Activated CD8-positive, alpha-beta T cell treated with anti-CD3 and anti-CD28 coated beads for 36 hours (primary cell): Measurements from ENCODE around the gene ZBTB25. TPM values are rescaled to one million over a fixed set of nuclear protein-coding genes. Genes with fewer than 3 reads are reported as not detected.
A peak's percentile ranks its signal among the peaks of the same experiment; 100 is the strongest.

ENCODE experiments used
- ATAC-seq: fragments of 200-7000 bp; cut with Tn5 transposase; one replicate; pipeline ENCODE4 v1.10.0; 2021; ENCODE audit warnings: mild to moderate bottlenecking, moderate library complexity
- CTCF ChIA-PET: fragments of 350-600 bp; sonication (Branson Sonifier 250); formaldehyde crosslinking; loops from one replicate; lab custom pipeline; 2021; ENCODE audit warnings: antibody characterized with exemption; lab: Charles Lee
- POLR2A ChIA-PET: fragments of 350-600 bp; sonication (Branson Sonifier 250); formaldehyde crosslinking; loops from one replicate; lab custom pipeline; 2021; ENCODE audit warnings: antibody characterized with exemption; lab: Charles Lee
- DNase-seq: peaks from one replicate; pipeline ENCODE4 v3.0.0-alpha.2; 2020
- H3K27ac Mint-ChIP-seq: one replicate; pipeline ENCODE4 v1.8.0; 2021; ENCODE audit warnings: mild to moderate bottlenecking, mixed read lengths
- H3K27me3 Mint-ChIP-seq: one replicate; pipeline ENCODE4 v1.8.0; 2021; ENCODE audit warnings: mixed read lengths
- H3K36me3 Mint-ChIP-seq: one replicate; pipeline ENCODE4 v1.8.0; 2021; ENCODE audit warnings: low read depth, mixed read lengths
- H3K4me1 Mint-ChIP-seq: one replicate; pipeline ENCODE4 v1.8.0; 2021; ENCODE audit warnings: low read depth, mixed read lengths
- H3K4me3 Mint-ChIP-seq: one replicate; pipeline ENCODE4 v1.8.0; 2021; ENCODE audit warnings: mild to moderate bottlenecking, moderate library complexity, mixed read lengths
- H3K9me3 Mint-ChIP-seq: one replicate; pipeline ENCODE4 v1.8.0; 2021; ENCODE audit warnings: mixed read lengths
- intact Hi-C: fragments of 100-400 bp; cut with micrococcal nuclease; formaldehyde crosslinking; loops from one replicate; pipeline ENCODE4 v1.10.0; 2022
- total RNA-seq, 2 experiments: library from RNA; stranded (reverse); gene quantifications; one replicate each; pipeline ENCODE4 v1.2.3, GENCODE V29; 2021
- TF ChIP-seq, protein P1 (sequence below): fragments of 200-600 bp; IDR thresholded peaks from one replicate; pipeline ENCODE4 v1.8.0; 2022; ENCODE audit warnings: antibody characterized with exemption, mild to moderate bottlenecking

Gene ZBTB25
- total RNA-seq, 2 experiments from 2014 or later = 58.6 to 58.8 TPM

DNA sequence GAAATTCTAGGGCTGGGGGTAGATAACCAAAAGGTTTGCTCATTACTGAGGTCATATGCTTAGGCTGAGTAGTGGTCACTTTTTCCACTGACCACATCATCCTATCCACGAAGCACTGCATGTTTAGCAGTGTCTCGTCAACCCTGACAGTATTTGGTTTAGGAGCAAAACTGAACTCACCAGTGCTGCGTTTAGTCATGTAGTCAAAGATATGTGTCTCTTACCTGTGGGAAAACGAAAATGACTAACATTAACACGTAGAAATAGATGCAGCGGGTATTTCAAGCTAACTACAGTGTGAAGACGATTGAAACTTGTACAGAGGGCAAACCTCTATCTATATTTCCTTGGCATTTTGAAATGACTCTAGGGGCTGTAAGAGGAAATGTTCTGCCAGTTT lies 80.9 kb downstream of the ZBTB25 start:
- peak overlapping the region; percentile 43 for H3K27ac Mint-ChIP-seq
- TF ChIP-seq, protein P1, sequence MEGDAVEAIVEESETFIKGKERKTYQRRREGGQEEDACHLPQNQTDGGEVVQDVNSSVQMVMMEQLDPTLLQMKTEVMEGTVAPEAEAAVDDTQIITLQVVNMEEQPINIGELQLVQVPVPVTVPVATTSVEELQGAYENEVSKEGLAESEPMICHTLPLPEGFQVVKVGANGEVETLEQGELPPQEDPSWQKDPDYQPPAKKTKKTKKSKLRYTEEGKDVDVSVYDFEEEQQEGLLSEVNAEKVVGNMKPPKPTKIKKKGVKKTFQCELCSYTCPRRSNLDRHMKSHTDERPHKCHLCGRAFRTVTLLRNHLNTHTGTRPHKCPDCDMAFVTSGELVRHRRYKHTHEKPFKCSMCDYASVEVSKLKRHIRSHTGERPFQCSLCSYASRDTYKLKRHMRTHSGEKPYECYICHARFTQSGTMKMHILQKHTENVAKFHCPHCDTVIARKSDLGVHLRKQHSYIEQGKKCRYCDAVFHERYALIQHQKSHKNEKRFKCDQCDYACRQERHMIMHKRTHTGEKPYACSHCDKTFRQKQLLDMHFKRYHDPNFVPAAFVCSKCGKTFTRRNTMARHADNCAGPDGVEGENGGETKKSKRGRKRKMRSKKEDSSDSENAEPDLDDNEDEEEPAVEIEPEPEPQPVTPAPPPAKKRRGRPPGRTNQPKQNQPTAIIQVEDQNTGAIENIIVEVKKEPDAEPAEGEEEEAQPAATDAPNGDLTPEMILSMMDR = no peak
- H3K36me3 Mint-ChIP-seq = peaks cover 66% of the 10 kb centered on the region
- ChIA-PET POLR2A (interaction anchor here (0.8 kb wide), 1 partner anchor 15 kb away, joined by 3 read pairs; no protein-coding TSS in a partner anchor), CTCF (interaction anchor here (0.7 to 5.8 kb wide), 7 partner anchors 7 to 120 kb away, joined by 3 to 36 read pairs (median 3); no protein-coding TSS in a partner anchor)
- no peaks in the 10 kb centered on the region for H3K27me3 Mint-ChIP-seq
- H3K9me3 Mint-ChIP-seq = no peaks in the 10 kb centered on the region
- H3K4me3 Mint-ChIP-seq = no peak overlapping the region
- intact Hi-C loops = no loop called here
- peaks cover 12% of the 10 kb centered on the region for H3K4me1 Mint-ChIP-seq
- DNase-seq (no peak), ATAC-seq (peak; percentile 72)

DNA sequence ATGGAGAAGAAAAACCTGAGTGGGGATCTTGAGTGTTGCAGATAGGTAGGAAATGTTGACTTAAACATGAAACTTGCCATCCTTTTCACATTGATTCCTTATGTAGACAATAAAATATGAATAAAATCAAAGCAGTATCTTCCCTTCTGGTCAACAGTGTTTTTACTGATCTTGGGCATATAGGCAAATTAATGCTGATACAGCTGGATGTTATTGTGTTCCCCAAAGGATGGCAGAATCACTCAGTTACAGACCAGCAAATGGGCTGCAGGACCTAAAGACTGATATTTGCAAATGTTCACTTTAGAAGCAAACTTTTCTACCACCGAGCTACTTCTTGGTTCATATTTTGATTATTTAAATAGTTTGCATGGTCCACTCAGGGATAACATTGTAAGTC lies 81.6 kb downstream of the ZBTB25 start:
- ChIA-PET CTCF (interaction anchor here (0.7 to 5.8 kb wide), 4 partner anchors 8 to 76 kb away, joined by 3 to 36 read pairs (median 3); no protein-coding TSS in a partner anchor), POLR2A (no interaction called here)
- Mint-ChIP-seq H3K4me1 (peaks cover 12% of the 10 kb centered on the region), H3K9me3 (no peaks in the 10 kb centered on the region), H3K27me3 (no peaks in the 10 kb centered on the region), H3K4me3 (no peak overlapping the region), H3K27ac (peak overlapping the region; percentile 43), H3K36me3 (peaks cover 66% of the 10 kb centered on the region)
- DNase-seq (no peak), ATAC-seq (no peak)
- TF ChIP-seq, protein P1 = no peak
- intact Hi-C loops = no loop called here

- peaks cover 18% of the 10 kb centered on the region for H3K4me1 Mint-ChIP-seq
- ChIA-PET CTCF (interaction anchor here (1.2 to 5.8 kb wide), 4 partner anchors 9 to 77 kb away, joined by 3 to 36 read pairs (median 4); no protein-coding TSS in a partner anchor), POLR2A (no interaction called here)
- TF ChIP-seq, protein P1 = no peak
- intact Hi-C loops = no loop called here
- H3K27ac Mint-ChIP-seq = no peak overlapping the region
- peaks cover 66% of the 10 kb centered on the region for H3K36me3 Mint-ChIP-seq
- H3K9me3 Mint-ChIP-seq = no peaks in the 10 kb centered on the region
- no peak for DNase-seq
- ATAC-seq = no peak
- no peak overlapping the region for H3K4me3 Mint-ChIP-seq
- H3K27me3 Mint-ChIP-seq = no peaks in the 10 kb centered on the region
These were observed 82.5 kb downstream of the ZBTB25 start for GRCh38 chr14:64421166-64421565.

GRCh38 chr14:64419003-64419402 lies 84.6 kb downstream of the ZBTB25 start:
- TF ChIP-seq, protein P1 = no peak
- intact Hi-C loops = no loop called here
- no peak for DNase-seq
- Mint-ChIP-seq H3K4me1 (peaks cover 24% of the 10 kb centered on the region), H3K4me3 (no peak overlapping the region), H3K27me3 (no peaks in the 10 kb centered on the region), H3K36me3 (peaks cover 69% of the 10 kb centered on the region), H3K27ac (no peak overlapping the region), H3K9me3 (no peaks in the 10 kb centered on the region)
- ChIA-PET POLR2A (no interaction called here), CTCF (interaction anchor here (0.6 to 5.8 kb wide), 3 partner anchors 11 to 168 kb away, joined by 3 to 36 read pairs (median 3); no protein-coding TSS in a partner anchor)
- no peak for ATAC-seq

- CTCF ChIA-PET = interaction anchor here (5.8 kb wide), 1 partner anchor 12 kb away, joined by 36 read pairs; no protein-coding TSS in a partner anchor
- POLR2A ChIA-PET = interaction anchor here (1.5 kb wide), 1 partner anchor 30 kb away, joined by 3 read pairs; the partner anchor contains the start of gene MTHFD1
- Mint-ChIP-seq H3K9me3 (no peaks in the 10 kb centered on the region), H3K4me1 (peaks cover 20% of the 10 kb centered on the region), H3K4me3 (no peak overlapping the region), H3K36me3 (peaks cover 68% of the 10 kb centered on the region), H3K27me3 (no peaks in the 10 kb centered on the region), H3K27ac (no peak overlapping the region)
- intact Hi-C loops = no loop called here
- DNase-seq (no peak), ATAC-seq (no peak)
- TF ChIP-seq, protein P1 = no peak
These were observed 85.9 kb downstream of the ZBTB25 start for GRCh38 chr14:64417771-64418125.
